Cerebellar cortex (tissue), 1 donor: ENCODE data around the gene EHBP1L1.

Experiments used
- DNase-seq: peaks from one replicate; pipeline ENCODE4 v3.0.0-alpha.2; 2015; ENCODE audit warnings: low spot score

Gene EHBP1L1

GRCh38 chr11:65595131-65595530, 19.3 kb downstream of the EHBP1L1 start:
- no peak for DNase-seq

- no peak for DNase-seq
Observed at GRCh38 chr11:65595543-65596281, 19.9 kb downstream of the EHBP1L1 start, which contains the start of gene KCNK7. Gene KCNK7, minus strand, starts transcription at chr11:65595800. Its CDS starts 28 bp downstream, at chr11:65595772.

DNA sequence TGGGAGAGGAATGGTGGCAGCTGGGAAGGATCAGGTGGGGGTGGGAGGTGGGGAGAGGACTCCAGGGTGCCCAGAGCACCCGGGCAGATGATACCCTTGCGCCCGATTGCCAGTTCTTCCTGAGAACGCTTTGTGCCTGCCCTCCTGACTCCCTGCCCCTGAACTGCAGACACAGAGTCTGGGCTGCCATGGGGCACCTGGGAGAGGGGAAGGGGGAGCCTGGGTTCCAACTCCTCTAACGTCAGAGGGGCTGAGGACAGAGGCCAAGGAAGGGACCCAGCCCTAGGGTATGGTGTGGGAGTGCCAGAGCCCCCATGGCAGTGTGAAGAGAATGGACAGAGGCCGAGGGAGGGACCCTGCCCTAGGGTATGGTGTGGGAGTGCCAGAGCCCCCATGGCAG, 20.7 kb downstream of the EHBP1L1 start:
- DNase-seq = no peak

DNA sequence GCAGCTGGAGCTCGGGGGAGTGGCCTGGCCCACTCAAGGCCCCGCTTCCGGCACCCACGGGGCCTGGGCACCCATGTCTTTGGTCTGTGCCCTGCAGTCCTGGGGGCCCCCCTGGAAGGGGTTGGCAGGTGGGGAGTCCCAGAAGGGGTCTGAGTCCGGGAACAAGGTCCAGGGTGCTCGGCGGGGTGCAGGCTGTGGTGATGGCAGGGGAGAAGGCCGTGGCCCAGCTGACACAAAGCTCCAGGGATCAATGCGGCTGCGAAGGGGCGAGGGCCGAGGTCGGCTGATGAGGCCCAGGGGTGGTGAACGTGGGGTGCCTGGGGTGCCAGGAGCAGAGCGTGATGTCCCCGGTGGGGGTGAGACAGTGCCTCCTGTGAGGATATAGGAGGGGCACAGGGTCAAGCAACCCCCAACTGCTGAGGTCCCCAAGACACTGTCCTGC, 22.4 kb downstream of the EHBP1L1 start:
- no peak for DNase-seq

DNA sequence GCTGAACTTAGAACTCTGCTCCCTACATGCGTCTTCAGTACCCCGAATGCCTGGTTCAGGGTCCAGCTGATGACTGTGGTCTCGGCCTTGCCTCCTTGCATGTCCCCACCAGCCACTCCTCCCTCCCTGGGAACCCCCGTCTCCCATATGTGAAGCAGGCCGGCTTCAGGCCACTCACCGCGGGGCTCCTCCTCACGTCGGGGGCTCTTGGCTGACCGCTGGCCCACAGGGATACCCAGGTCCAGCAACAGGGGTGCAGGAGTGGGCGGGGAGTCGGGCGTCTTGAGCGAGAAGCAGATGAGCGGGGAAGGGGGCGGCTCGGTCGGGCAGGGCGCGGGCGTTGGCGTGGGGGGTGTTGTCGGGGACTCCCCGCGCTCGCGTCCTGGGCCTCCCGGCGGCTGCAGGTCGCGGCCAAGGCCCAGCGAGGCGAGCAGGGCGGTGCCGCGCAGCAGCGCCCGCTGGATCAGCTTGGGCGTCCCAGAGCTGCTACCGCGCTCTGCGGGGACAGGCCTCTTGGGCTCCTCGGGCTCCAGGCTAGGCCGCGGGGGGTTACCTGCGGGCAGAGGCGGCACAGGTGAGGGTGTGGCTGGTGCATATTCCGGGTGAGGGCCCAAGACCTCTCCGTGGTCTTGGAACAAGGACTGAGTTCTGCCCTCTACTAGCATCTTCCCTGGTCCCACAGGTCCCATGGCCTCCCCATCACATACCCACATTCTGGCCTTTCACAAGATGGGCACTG, 23.5 kb downstream of the EHBP1L1 start:
- no peak for DNase-seq

DNA sequence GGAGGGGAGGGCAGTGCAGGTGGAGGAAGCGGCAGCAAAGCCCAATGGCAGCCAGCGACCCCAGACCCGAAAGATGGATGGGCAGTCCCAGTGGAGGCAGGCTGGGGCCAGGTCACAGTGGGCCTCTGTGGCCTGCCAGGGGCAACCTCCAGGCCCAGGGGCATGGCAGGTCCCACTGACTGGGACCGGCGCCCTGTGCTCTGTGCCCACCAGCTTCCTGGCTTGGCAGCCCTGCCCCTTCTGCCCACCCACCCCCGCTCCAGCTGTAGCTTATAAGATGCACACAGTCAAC, 24.0 kb downstream of the EHBP1L1 start:
- DNase-seq = no peak

GRCh38 chr11:65604258-65604657, 28.4 kb downstream of the EHBP1L1 start:
- DNase-seq = no peak

GRCh38 chr11:65606876-65607613, 31.2 kb downstream of the EHBP1L1 start:
- peak; percentile 95 for DNase-seq

DNA sequence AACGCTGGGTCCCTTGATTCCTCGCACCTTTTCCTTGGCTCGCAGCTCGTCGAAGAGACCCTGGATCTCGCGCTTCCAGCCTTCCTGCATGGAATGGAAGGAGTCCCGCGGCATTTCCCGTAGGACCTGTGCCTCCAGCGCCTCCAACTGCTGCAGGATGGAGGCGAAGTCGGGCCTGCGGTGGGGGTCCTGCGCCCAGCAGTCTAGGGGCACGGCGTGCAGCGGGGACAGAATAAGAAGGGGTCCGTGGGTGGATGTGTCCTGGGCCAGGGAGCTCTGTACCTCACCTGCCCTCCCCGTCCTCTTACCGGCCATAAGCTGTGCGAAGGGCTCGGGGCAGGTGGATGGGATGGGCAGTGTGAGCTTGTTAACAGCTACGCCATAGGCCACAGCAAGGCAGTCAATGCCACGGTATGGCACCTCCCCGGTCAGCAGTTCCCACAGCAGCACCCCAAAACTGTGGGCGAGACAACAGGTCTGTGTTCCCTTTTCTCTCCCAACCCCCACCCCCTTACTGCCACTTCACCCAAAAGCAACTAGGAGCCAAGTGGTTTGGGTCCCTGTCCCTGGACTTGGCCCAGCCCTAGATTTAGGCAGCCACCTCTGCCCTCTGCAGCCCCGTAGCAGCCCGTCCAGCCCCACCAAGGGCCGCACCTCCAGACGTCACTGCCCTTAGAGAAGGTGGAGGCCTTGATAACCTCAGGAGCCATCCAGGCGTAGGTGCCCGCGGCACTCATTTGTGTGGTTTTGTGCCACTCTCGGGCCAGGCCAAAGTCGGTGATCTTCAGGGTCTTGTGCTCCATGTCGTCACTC, 32.0 kb downstream of the EHBP1L1 start:
- no peak for DNase-seq

- DNase-seq = no peak
Observed at GRCh38 chr11:65609229-65609628, 33.4 kb downstream of the EHBP1L1 start.

GRCh38 chr11:65609665-65610064, 33.8 kb downstream of the EHBP1L1 start:
- no peak for DNase-seq

DNA sequence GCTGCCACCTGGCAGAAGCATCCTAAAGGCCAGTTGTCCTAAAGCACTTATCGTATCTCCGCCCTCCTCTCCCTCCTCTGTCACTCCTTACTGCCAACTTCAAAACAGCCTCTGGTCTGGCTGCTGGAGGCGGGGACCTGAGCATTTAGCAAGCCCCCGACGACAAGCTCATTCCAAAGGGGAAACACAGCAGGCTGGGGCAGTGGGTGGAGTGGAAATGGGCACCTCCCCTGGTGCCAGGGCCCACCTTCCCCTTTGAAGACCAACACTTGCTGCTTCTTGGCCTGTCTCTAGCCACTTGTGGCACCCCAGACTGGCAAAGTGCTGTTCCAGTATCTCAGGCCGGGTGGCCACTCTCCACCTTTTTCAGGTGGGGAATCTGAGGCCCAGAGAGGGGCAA, 34.6 kb downstream of the EHBP1L1 start:
- DNase-seq = no peak

DNA sequence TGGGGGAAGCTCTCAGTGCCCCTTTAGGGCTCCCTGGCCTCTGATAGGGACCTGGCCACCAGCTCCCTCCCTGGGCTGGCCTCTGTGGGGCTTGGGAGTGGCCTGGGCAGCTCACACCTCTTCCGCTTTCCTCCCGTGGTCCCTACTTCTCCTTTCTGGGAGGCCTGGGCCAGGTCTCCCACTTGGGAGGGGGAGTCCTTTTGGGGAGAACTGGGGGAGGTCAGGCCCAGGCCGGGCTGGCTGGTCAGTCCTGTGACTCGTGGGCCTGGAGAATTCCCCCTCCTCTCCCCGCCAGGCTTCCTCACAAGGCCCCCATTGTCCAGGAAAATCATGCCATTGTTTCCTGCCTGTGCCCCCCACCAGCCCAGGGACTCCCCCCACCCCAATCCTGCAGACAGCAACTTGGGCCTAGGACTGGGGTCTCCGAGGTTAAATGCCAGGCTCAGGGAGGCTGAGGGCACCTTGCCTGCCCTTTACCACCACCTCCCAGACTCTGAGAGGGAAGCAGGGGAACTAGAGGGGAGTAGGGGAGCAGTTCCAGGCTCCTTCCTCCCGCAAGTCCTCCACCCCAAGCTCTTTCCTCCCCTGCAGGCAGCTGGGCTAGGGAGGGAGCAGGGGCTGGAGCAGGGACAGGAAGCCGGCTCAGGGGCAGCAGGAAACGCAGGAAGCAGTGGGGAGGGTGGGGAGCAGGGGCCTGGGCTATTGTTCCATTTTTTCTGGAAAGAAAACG, 35.3 kb downstream of the EHBP1L1 start:
- DNase-seq = no peak

- DNase-seq = no peak
Observed at GRCh38 chr11:65611758-65612603, 36.1 kb downstream of the EHBP1L1 start.

DNA sequence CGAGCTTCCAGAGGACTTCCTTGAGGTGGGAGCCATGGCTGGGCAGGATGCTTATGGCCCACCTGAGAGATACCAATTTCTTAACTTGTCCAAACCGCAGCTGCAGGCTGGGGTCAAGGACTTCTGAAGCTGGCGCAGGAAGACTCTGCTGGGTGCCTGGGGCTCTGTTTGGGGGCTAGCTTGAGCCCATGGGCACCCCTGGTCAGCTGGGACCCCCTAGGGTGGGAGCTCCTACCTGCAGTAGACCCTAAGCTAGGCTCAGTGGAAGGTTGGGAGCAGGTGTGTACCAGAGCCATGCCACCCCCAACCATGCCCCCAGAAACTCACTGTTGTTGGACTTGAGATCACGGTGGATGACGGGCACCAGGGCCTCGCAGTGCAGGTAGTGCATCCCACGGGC, 36.8 kb downstream of the EHBP1L1 start:
- no peak for DNase-seq

- peak; percentile 55 for DNase-seq
Observed at GRCh38 chr11:65613091-65613928, 37.5 kb downstream of the EHBP1L1 start.

DNA sequence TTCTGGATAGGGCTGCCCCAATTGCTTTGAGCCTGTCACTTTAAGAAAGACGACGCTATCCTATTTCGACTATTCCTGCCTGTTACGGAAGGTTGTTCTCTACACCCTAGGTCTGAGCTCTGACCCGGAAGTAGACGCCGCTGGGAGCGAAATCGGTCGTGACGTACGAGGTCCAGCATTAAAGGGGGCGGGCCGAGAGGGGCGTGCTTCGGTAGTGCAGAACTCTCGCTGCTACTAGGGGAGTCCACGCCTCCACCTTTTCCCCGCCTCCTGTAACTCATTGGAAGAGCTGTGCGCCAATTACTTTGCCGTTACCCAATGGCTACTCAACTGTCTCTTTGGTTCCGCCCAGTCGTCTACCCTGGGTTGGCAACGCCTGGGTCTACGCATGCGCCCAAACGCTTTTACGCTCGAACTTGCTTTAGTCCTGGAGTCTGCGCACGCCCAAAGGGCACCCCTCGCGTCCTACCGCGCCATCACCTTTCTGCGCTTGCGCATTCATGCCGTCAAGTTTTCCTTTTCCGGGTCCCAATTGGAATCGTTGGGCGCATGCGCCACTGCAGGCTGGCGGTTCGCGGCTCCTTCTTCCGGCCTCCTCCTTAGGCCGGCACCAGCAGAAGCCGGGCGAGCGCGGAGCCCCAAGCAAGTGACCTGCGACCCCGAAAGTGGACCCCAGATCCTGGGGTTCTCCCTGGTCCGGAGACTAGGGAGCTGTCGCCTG, 39.5 kb downstream of the EHBP1L1 start, which contains the start of gene PCNX3:
Gene PCNX3, plus strand, starts transcription at position 548 of the 721 bp plus-strand sequence. CDS start 536 bp downstream, outside the sequence.
- DNase-seq = peak; percentile 100

DNA sequence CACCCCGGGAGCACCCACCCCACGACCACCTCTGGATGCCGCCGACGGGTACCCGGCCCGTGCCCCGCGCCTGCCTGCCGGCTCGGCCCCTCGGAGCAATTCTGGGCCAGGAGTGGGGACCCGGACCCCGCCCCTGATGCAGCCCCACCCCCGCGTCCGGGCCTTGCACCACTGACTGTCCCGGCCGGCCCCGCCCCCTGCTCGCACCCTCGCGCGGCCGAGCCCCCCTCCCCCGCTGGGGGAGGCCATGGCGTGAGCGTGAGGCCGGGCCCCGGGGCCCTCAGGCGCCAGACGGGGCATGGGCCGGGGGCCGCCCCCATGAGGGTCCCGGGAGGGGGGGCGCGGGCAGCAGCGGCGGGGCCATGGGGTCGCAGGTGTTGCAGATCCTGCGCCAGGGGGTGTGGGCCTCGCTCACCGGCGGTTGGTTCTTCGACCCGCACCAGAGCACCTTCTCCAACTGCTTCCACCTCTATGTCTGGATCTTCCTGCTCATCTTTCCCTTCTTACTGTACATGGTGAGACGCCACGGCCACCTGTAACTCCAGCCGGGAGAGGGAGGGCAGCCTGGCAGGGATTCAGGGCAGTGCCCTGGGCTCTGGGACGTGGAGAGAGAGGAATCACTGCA, 40.2 kb downstream of the EHBP1L1 start:
- DNase-seq = no peak
